Nephron progenitor cell (in vitro differentiated cells): ENCODE measurements around the gene ADNP.

Source experiments
- DNase-seq: peaks from one replicate; pipeline ENCODE4 v3.0.0; 2021
- H3K27ac Mint-ChIP-seq: 2 replicates; pipeline ENCODE4 v1.8.0; 2021; ENCODE audit warnings: mild to moderate bottlenecking, moderate library complexity, mixed read lengths
- H3K27me3 Mint-ChIP-seq: 2 replicates; pipeline ENCODE4 v1.8.0; 2021; ENCODE audit warnings: mild to moderate bottlenecking, low read depth, mixed read lengths; ENCODE audit not compliant: poor library complexity
- H3K36me3 Mint-ChIP-seq: 2 replicates; pipeline ENCODE4 v1.8.0; 2021; ENCODE audit warnings: low read depth, mixed read lengths
- H3K4me1 Mint-ChIP-seq: 2 replicates; pipeline ENCODE4 v1.8.0; 2021; ENCODE audit warnings: mixed read lengths
- H3K4me3 Mint-ChIP-seq: 2 replicates; pipeline ENCODE4 v1.8.0; 2021; ENCODE audit warnings: mild to moderate bottlenecking, moderate library complexity, mixed read lengths
- H3K9me3 Mint-ChIP-seq: 2 replicates; pipeline ENCODE4 v1.8.0; 2021; ENCODE audit warnings: mild to moderate bottlenecking, moderate library complexity, mixed read lengths
- TF ChIP-seq, protein P1 (sequence below): fragments of 200-600 bp; sonication (generic); IDR thresholded peaks from 2 replicates; pipeline ENCODE4 v1.5.0; 2021; ENCODE audit warnings: antibody characterized with exemption

The ADNP gene

DNA sequence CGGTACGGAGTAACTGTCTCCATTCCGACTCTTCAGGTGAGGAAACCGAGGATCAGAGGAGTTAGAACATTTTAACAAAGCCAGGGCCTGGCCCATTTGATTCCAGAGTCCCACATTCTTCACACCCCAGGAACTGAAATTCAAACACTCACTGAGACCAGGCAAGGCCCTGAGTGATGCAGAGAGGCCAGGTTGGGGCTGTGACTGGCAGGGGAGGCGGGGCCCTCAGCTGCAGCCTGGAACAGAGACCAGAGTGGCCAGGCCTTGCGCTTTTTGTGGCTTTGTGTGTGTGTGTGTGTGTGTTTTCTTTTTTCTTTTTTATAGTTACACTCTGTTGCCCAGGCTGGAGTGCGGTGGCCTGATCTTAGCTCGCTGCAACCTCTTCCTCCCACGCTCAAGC, 79.2 kb downstream of the ADNP start:
- H3K4me1 Mint-ChIP-seq: peaks cover 38% of the 10 kb centered on the region
- H3K27me3 Mint-ChIP-seq: peaks cover 8% of the 10 kb centered on the region
- no peaks in the 10 kb centered on the region for H3K9me3 Mint-ChIP-seq
- H3K4me3 Mint-ChIP-seq: no peak overlapping the region
- DNase-seq: no peak
- TF ChIP-seq, protein P1, sequence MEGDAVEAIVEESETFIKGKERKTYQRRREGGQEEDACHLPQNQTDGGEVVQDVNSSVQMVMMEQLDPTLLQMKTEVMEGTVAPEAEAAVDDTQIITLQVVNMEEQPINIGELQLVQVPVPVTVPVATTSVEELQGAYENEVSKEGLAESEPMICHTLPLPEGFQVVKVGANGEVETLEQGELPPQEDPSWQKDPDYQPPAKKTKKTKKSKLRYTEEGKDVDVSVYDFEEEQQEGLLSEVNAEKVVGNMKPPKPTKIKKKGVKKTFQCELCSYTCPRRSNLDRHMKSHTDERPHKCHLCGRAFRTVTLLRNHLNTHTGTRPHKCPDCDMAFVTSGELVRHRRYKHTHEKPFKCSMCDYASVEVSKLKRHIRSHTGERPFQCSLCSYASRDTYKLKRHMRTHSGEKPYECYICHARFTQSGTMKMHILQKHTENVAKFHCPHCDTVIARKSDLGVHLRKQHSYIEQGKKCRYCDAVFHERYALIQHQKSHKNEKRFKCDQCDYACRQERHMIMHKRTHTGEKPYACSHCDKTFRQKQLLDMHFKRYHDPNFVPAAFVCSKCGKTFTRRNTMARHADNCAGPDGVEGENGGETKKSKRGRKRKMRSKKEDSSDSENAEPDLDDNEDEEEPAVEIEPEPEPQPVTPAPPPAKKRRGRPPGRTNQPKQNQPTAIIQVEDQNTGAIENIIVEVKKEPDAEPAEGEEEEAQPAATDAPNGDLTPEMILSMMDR: no peak
- no peak overlapping the region for H3K27ac Mint-ChIP-seq
- H3K36me3 Mint-ChIP-seq: no peaks in the 10 kb centered on the region

DNA sequence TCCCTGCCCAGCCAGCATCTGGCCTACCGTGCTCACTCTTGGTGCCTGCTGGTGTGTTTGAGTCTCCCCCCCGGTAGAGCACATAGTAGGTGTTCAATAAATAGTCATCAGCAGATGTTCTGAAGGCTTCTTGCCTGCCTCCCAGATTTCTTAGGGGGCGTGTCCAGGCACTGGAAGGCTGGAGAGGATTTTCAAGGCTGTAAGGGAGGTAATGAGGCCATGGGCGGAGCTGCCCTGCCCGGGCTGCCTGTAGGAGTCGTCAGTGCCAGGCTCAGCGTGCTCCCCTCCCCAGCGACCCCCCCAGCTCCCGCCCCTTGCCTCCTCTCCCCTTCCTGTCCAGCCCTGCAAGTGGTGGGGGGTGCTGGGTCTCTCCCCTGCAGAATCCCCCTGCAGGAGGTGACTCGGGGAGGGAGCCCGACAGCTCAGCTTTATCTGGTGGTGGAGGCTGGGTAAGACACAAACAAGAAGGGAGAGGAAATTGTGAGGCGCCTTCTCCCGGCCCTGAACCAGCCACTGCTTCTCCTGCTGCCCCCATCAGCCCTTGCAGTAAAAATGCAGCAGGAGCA, 80.4 kb downstream of the ADNP start:
- no peak overlapping the region for H3K27ac Mint-ChIP-seq
- no peaks in the 10 kb centered on the region for H3K36me3 Mint-ChIP-seq

DNA sequence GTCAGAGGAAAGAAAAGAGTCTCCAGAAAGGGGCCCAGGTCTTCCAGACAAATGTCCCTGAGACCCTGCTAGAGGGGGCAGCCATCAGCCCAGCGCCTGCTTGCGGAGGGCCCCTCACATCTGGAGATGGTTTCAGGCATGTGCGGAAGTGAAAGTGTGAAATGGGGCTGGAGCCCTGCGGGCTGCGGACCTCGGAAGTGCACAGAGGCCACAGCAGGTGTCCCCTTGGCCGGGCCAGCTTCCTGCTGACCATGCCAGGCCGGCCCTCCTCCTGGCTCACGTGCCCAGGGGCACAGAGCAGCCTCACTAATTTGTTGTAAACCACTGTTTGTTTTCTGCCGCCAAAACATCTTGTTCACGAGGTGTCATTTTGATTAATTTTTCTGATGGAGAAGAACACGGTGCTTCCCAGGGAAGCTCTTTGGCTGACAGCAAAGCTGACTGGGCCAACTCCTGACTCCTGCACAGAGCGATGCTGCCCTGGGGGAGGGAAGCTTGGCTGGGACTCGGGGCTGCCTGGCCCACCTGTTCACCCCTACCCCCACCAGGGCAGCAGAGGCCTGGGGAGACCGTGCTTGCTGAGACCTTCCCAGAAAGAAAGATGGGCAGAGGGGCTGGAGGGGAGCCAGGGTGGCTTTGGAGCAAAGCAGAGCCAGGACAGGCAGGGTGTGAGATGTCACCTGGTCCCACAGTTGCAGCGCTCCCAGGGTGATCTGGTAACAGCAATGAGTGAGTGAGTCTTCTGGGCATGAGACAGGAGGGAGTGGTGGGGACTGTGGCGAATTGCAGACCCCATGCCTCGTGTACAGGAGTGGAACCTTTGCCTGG, 82.2 kb downstream of the ADNP start:
- peaks cover 38% of the 10 kb centered on the region for H3K4me1 Mint-ChIP-seq
- H3K27ac Mint-ChIP-seq: no peak overlapping the region
- no peaks in the 10 kb centered on the region for H3K9me3 Mint-ChIP-seq
- H3K27me3 Mint-ChIP-seq: peaks cover 8% of the 10 kb centered on the region
- peak; percentile 22 for DNase-seq
- H3K36me3 Mint-ChIP-seq: no peaks in the 10 kb centered on the region
- TF ChIP-seq, protein P1: no peak
- H3K4me3 Mint-ChIP-seq: no peak overlapping the region

More for the DNA sequence above, 80.4 kb downstream of the ADNP start:
- no peaks in the 10 kb centered on the region for H3K9me3 Mint-ChIP-seq
- no peak for DNase-seq
- TF ChIP-seq, protein P1: no peak
- no peak overlapping the region for H3K4me3 Mint-ChIP-seq
- peaks cover 8% of the 10 kb centered on the region for H3K27me3 Mint-ChIP-seq
- peaks cover 38% of the 10 kb centered on the region for H3K4me1 Mint-ChIP-seq

DNA sequence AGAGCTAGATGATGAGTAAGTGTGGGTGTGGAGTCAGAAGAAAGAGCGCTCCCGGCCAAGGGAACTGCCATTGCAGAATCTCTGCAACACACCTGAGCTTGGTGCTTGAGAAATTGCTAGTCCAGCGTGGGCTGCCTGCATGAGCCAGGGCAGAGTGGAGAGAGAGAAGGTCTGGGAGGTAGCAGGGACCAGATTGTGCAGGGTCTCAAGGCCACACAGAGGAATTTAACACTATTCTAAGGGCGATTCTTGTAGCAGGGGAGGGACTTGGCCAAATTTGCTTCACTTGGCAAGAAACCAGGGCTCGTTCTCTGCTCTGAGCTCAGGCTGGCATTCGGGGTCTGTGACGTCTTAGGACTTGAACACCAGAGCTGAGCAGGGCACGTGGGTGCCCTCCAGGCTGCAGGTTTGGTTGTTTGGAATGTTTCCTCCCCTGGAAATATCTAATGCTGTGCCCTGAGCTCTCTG, 82.9 kb downstream of the ADNP start:
- no peak overlapping the region for H3K27ac Mint-ChIP-seq
- H3K36me3 Mint-ChIP-seq: no peaks in the 10 kb centered on the region
- no peaks in the 10 kb centered on the region for H3K9me3 Mint-ChIP-seq
- no peak for DNase-seq
- TF ChIP-seq, protein P1: no peak
- H3K4me1 Mint-ChIP-seq: peaks cover 38% of the 10 kb centered on the region
- H3K4me3 Mint-ChIP-seq: no peak overlapping the region
- peaks cover 8% of the 10 kb centered on the region for H3K27me3 Mint-ChIP-seq

DNA sequence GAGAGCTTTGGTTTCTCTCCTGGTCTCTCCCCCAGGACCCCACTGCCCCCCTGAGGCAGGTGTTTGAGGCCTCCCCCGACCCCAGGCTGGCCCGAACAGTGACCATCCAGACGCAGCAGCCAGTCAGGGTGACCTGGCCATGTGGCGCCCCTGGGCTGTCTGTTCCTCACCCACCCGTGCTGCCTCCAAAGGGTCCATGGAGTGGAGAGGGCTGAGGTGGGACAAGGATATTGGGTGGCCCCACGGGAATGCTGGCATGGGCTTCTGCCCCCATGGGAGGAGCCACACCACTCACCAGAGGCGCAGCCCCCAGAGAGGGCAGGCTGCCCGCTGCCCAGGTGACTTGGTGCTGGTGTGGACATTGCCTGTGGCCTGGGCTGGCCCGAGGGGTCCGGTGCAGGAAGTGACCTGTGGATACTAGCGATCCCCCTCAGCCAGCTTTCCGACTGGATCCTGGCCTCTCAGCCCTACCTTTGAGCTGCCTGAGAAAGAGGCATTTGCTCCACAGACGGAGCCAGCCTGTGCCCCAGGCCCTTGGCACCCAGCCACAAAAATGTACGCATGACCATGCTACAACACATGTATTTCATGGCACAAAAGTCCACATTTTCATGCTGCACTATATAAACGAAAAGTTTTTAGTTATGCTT, 85.5 kb downstream of the ADNP start:
- Mint-ChIP-seq H3K27me3 (peaks cover 6% of the 10 kb centered on the region), H3K4me3 (no peak overlapping the region), H3K27ac (no peak overlapping the region), H3K9me3 (no peaks in the 10 kb centered on the region), H3K36me3 (no peaks in the 10 kb centered on the region), H3K4me1 (peaks cover 26% of the 10 kb centered on the region)
- TF ChIP-seq, protein P1: no peak
- DNase-seq: no peak
